K562 (cell line): ENCODE measurements around the gene GTF3C6. TPM values are rescaled to one million over a fixed set of nuclear protein-coding genes. Genes with fewer than 3 reads are reported as not detected.

Experiments
- ATAC-seq: fragments of 200-7000 bp; cut with Tn5 transposase; 3 replicates; pipeline ENCODE4 v1.9.1; 2020; ENCODE audit warnings: moderate library complexity
- BruUV-seq: library from RNA; stranded (reverse); fragments of 400-500 nt; replicated peaks from 2 replicates; lab custom pipeline; 2021; lab: Mats Ljungman, UMichigan
- CTCF ChIA-PET: fragments of 300-600 bp; formaldehyde crosslinking; extraction: SDS; loops from one replicate; lab custom pipeline; 2021; ENCODE audit warnings: low intra/inter-chr PET ratio; lab: Yijun Ruan, JAX
- POLR2A ChIA-PET: fragments of 300-600, 350-650 bp; sonication (Branson Sonifier 250); formaldehyde crosslinking; extraction: SDS; loops from one replicate; lab custom pipeline; 2021; ENCODE audit warnings: antibody characterized with exemption, inconsistent platforms; lab: Yijun Ruan, JAX
- DNase-seq, 4 experiments: peaks; one replicate each; pipeline versions ENCODE4 v3.0.0 to v3.0.0-alpha.2; 2011 to 2018; ENCODE audit warnings: low spot score in 3 of 4, mixed read lengths in 3 of 4; ENCODE audit errors: extremely low read depth in 1 of 4
- FAIRE-seq: peaks from 2 replicates; lab custom pipeline; 2011; peaks lifted over from hg19 to GRCh38; lab: Jason Lieb, UNC
- H2AFZ ChIP-seq: 2 replicates; pipeline ENCODE4 v1.6.0; 2011; ENCODE audit warnings: low read depth, low read length, control low read depth, inconsistent platforms
- H3K27ac ChIP-seq: fragments of 200-600 bp; 3 replicates; pipeline ENCODE4 v1.8.0; 2011; ENCODE audit warnings: low read depth, mild to moderate bottlenecking, control low read depth, inconsistent platforms, low read length, moderate library complexity, mixed read lengths; ENCODE audit errors: extremely low read depth
- H3K27me3 ChIP-seq, 2 experiments: fragments of 300-600 bp in 1 of 2; 2 replicates in 1 of 2; 3 replicates in 1 of 2; pipeline versions ENCODE4 v1.6.0 to v1.8.0; 2011; ENCODE audit warnings: inconsistent platforms in 2 of 2, low read length in 2 of 2, mild to moderate bottlenecking in 1 of 2, mixed read lengths in 1 of 2, moderate library complexity in 1 of 2; ENCODE audit not compliant: control insufficient read depth in 2 of 2, insufficient read depth in 2 of 2
- H3K36me3 ChIP-seq: fragments of 300-600 bp; 3 replicates; pipeline ENCODE4 v1.8.0; 2011; ENCODE audit warnings: mild to moderate bottlenecking, low read length, inconsistent platforms; ENCODE audit not compliant: control insufficient read depth, insufficient read depth
- H3K4me1 ChIP-seq, 2 experiments: fragments of 200-600 bp in 1 of 2; replicated peaks in 1 of 2; 2 replicates in 1 of 2; 3 replicates in 1 of 2; pipeline versions ENCODE4 v1.5.1 to v1.8.0; 2011; ENCODE audit warnings: inconsistent platforms in 2 of 2, low read length in 2 of 2, mild to moderate bottlenecking in 1 of 2, mixed read lengths in 1 of 2, moderate library complexity in 1 of 2; ENCODE audit not compliant: control insufficient read depth in 2 of 2, insufficient read depth in 2 of 2
- H3K4me2 ChIP-seq: 2 replicates; pipeline ENCODE4 v1.6.1; 2011; ENCODE audit warnings: low read length, control low read depth, inconsistent platforms, mixed read lengths; ENCODE audit not compliant: insufficient read depth
- H3K4me3 ChIP-seq: fragments of 200-600 bp; sonication (generic), shearing (Covaris generic); 2 replicates; pipeline ENCODE4 v1.5.1; 2016; ENCODE audit warnings: control low read depth, inconsistent platforms
- H3K79me2 ChIP-seq: fragments of 200-600 bp; 3 replicates; pipeline ENCODE4 v1.8.0; 2011; ENCODE audit warnings: low read length, inconsistent platforms; ENCODE audit not compliant: control insufficient read depth, insufficient read depth
- H3K9ac ChIP-seq, 2 experiments: 2 replicates each; pipeline versions ENCODE4 v1.6.0 to v1.6.1; 2011; ENCODE audit warnings: low read depth in 2 of 2, low read length in 2 of 2, control low read depth in 1 of 2, inconsistent platforms in 1 of 2, mild to moderate bottlenecking in 1 of 2, mixed read lengths in 1 of 2; ENCODE audit not compliant: insufficient read depth in 1 of 2
- H3K9me1 ChIP-seq: one replicate; pipeline ENCODE4 v1.6.0; 2011; ENCODE audit warnings: inconsistent platforms, mild to moderate bottlenecking, low read length, moderate library complexity; ENCODE audit not compliant: control insufficient read depth, insufficient read depth
- H3K9me3 ChIP-seq: replicated peaks from 2 replicates; pipeline ENCODE4 v1.5.1; 2011; ENCODE audit warnings: low read depth, low read length, inconsistent platforms; ENCODE audit not compliant: control insufficient read depth, insufficient read depth
- H4K20me1 ChIP-seq: replicated peaks from 2 replicates; pipeline ENCODE4 v1.6.1; 2011; ENCODE audit warnings: low read length, inconsistent platforms, mixed read lengths; ENCODE audit not compliant: control insufficient read depth, insufficient read depth
- C11orf30 ChIP-seq: fragments of 450-650 bp; IDR thresholded peaks from 2 replicates; pipeline ENCODE4 v1.6.1; 2016; ENCODE audit warnings: low read depth, mild to moderate bottlenecking
- DMBX1 ChIP-seq: fragments of 250-450 bp; sonication (Bioruptor Pico); IDR thresholded peaks from 2 replicates; pipeline ENCODE4 v1.8.0; 2022; ENCODE audit warnings: inconsistent platforms, mild to moderate bottlenecking, moderate library complexity, borderline replicate concordance
- FOSL1 ChIP-seq: fragments of 200-800 bp; sonication (Bioruptor generic); conservative IDR thresholded peaks from 2 replicates; pipeline ENCODE4 v1.6.1; 2016; ENCODE audit warnings: missing genetic modification characterization, missing compliant biosample characterization
- FOXK2 ChIP-seq, 2 experiments: fragments of 450-650 bp; IDR thresholded peaks in 1 of 2; conservative IDR thresholded peaks in 1 of 2; 2 replicates each; pipeline ENCODE4 v1.6.1; 2016; ENCODE audit warnings: low read depth in 2 of 2, mild to moderate bottlenecking in 1 of 2
- GATAD2B ChIP-seq: fragments of 450-650 bp; IDR thresholded peaks from 2 replicates; pipeline ENCODE4 v1.6.1; 2017; ENCODE audit warnings: mild to moderate bottlenecking, borderline replicate concordance
- MAFF ChIP-seq: IDR thresholded peaks from 2 replicates; pipeline ENCODE4 v1.6.1; 2012; ENCODE audit warnings: low read length, improper control_type of control experiment
- MAFG ChIP-seq: fragments of 450-650 bp; conservative IDR thresholded peaks from 2 replicates; pipeline ENCODE4 v1.6.1; 2016; ENCODE audit warnings: missing genetic modification characterization, missing compliant biosample characterization
- MAFK ChIP-seq: IDR thresholded peaks from 2 replicates; pipeline ENCODE4 v1.6.1; 2011; ENCODE audit warnings: low read length, improper control_type of control experiment
- MEIS2 ChIP-seq: fragments of 450-650 bp; IDR thresholded peaks from 2 replicates; pipeline ENCODE4 v1.6.1; 2014; ENCODE audit warnings: mild to moderate bottlenecking; ENCODE audit not compliant: partially characterized antibody
- PBX2 ChIP-seq, 2 experiments: IDR thresholded peaks in 1 of 2; conservative IDR thresholded peaks in 1 of 2; 2 replicates each; pipeline ENCODE4 v1.6.1; 2016; ENCODE audit warnings: low read depth in 2 of 2, mild to moderate bottlenecking in 1 of 2, missing compliant biosample characterization in 1 of 2, missing genetic modification characterization in 1 of 2, moderate library complexity in 1 of 2
- RUNX1 ChIP-seq: sonication (generic); IDR thresholded peaks from 2 replicates; pipeline ENCODE4 v1.6.1; 2016; ENCODE audit warnings: antibody characterized with exemption, low read depth
- ZFP1 ChIP-seq: fragments of 450-650 bp; formaldehyde crosslinking; IDR thresholded peaks from 2 replicates; pipeline ENCODE4 v1.4.0; 2020; ENCODE audit warnings: mild to moderate bottlenecking, mixed read lengths
- ZKSCAN3 ChIP-seq: fragments of 250-450 bp; sonication (Bioruptor Pico); IDR thresholded peaks from 2 replicates; pipeline ENCODE4 v1.4.0; 2020
- ZNF316 ChIP-seq: fragments of 450-650 bp; IDR thresholded peaks from 2 replicates; pipeline ENCODE4 v1.6.1; 2016
- ZNF384 ChIP-seq: IDR thresholded peaks from 2 replicates; pipeline ENCODE4 v1.6.1; 2012; ENCODE audit warnings: low read depth, low read length, improper control_type of control experiment
- WGBS: fragments of 100-300 bp; shearing (Covaris generic); methylation state at CpG from one replicate; pipeline ENCODE4 v1.1.6; 2016; ENCODE audit warnings: low coverage, mixed read lengths; ENCODE audit not compliant: insufficient coverage; ENCODE audit errors: missing lambda C conversion rate; 5-methylcytosine and 5-hydroxymethylcytosine counted together
- in situ Hi-C: fragments of 300-500 bp; cut with MboI; formaldehyde crosslinking; loops from 4 replicates; pipeline ENCODE4 v1.15.0; 2018; ENCODE audit warnings: inconsistent platforms, mixed read lengths
- intact Hi-C: fragments of 100-400 bp; cut with micrococcal nuclease; formaldehyde crosslinking; loops from 2 replicates; pipeline ENCODE4 v1.14.2; 2022
- polyA plus RNA-seq, 8 experiments: library from polyadenylated mRNA; depleted of rRNA in 4 of 8; stranded (reverse) in 5 of 8; unstranded in 3 of 8; fragments of >200 nt; fragmentation: Nextera tagmentation in 2 of 8; fragmentation: Illumina TruSeq in 1 of 8; extraction: Ambion mirVana in 2 of 8; extraction: Trizol in 1 of 8; gene quantifications; 2 replicates each; pipeline versions ENCODE4 v1.2.1 to v1.2.3, GENCODE V29; 2011 to 2014; ENCODE audit warnings: inconsistent platforms in 1 of 8, missing spikeins in 1 of 8
- total RNA-seq, 7 experiments: library from RNA; depleted of rRNA in 6 of 7; stranded (reverse); fragments of >200 nt in 6 of 7; fragmentation: Illumina TruSeq in 2 of 7; extraction: Trizol in 2 of 7; gene quantifications; 2 replicates each; pipeline versions ENCODE4 v1.2.1 to v1.2.3, GENCODE V29; 2011 to 2021; ENCODE audit warnings: low replicate concordance in 1 of 7

The GTF3C6 gene
- total and polyA plus RNA-seq, 9 of the 15 experiments (the other 6 are each of a cell fraction or from before 2014, with no cell fraction given) = 37.6 to 140 (median 111) TPM

- Histone ChIP-seq H3K4me2 (no peak overlapping the region), H3K9me1 (no peaks in the 10 kb centered on the region), H3K27ac (no peak overlapping the region), H2AFZ (no peak overlapping the region), H3K9me3 (0 out of 2 replicates have a peak, but pooled peaks cover under 1% of the 10 kb centered on the region), H3K36me3 (peaks cover 15% of the 10 kb centered on the region), H3K27me3 (no peaks in the 10 kb centered on the region), H3K9ac (no peak overlapping the region), H4K20me1 (no peaks in the 10 kb centered on the region), H3K4me1 (peaks cover 0 to 2% of the 10 kb centered on the region in 2 experiments; a peak in 1 of 5 replicates), H3K79me2 (no peaks in the 10 kb centered on the region), H3K4me3 (no peak overlapping the region)
- no peak for DNase-seq
- intact Hi-C loops = no loop called here
- FAIRE-seq = no peak
- TF ChIP-seq ZNF316 (peak; percentile 95), MEIS2 (peak; percentile 89), ZFP1 (CRISPR knock-in tag) (no peak), DMBX1 (CRISPR knock-in tag) (peak; percentile 79; the same call in 1 of the 2 replicates), PBX2 (CRISPR knock-in tag; IDR thresholded peaks at IDR 0.05; ENCODE audit: low read depth) (no peak), PBX2 (tag; conservative IDR thresholded peaks at IDR 0.05; ENCODE audit: low read depth) (peak; percentile 74), C11orf30 (peak; percentile 81), RUNX1 (no peak), GATAD2B (no peak), ZKSCAN3 (CRISPR knock-in tag) (no peak), MAFG (tag) (peak; percentile 89), MAFK (peak; percentile 54; the same call in 1 of the 2 replicates), FOXK2 (conservative IDR thresholded peaks at IDR 0.05 in 1 of 2, IDR thresholded peaks at IDR 0.05 in 1 of 2; ENCODE audit: low read depth in 2 of 2) (peak in 1 of 2 experiments; percentile 22; a peak in 1 of 4 replicates), FOSL1 (tag) (peak; percentile 22; the same call in 1 of the 2 replicates), ZNF384 (peak; percentile 77), MAFF (peak; percentile 60; the same call in 1 of the 2 replicates)
- ChIA-PET POLR2A (interaction anchor here (0.9 to 7.5 kb wide), 6 partner anchors 9 to 95 kb away, joined by 3 to 57 read pairs (median 4); partner anchors contain the start of genes GTF3C6 and RPF2), CTCF (no interaction called here)
- in situ Hi-C loops = no loop called here
- WGBS = 23% methylated on average over 2 of the region's 2 CpGs
- no TSS peak for BruUV-seq
- ATAC-seq = no peak
Measured at GRCh38 chr6:110971468-110971867, 13.0 kb downstream of the GTF3C6 start.
